HG02678 (cell line): ENCODE data around the gene UQCC2.

ENCODE experiments used
- ATAC-seq: cut with Tn5 transposase; IDR thresholded peaks from one replicate; pipeline ENCODE4 v1.9.1; 2021; ENCODE audit warnings: mild to moderate bottlenecking, moderate library complexity; ENCODE audit not compliant: unreplicated experiment

UQCC2 gene

GRCh38 chr6:33711140-33712129, at the start of gene UQCC2:
Gene UQCC2 (minus strand): TSS chr6:33711700. CDS start chr6:33711686, 14 bp downstream.
- ATAC-seq: peak; percentile 88

DNA sequence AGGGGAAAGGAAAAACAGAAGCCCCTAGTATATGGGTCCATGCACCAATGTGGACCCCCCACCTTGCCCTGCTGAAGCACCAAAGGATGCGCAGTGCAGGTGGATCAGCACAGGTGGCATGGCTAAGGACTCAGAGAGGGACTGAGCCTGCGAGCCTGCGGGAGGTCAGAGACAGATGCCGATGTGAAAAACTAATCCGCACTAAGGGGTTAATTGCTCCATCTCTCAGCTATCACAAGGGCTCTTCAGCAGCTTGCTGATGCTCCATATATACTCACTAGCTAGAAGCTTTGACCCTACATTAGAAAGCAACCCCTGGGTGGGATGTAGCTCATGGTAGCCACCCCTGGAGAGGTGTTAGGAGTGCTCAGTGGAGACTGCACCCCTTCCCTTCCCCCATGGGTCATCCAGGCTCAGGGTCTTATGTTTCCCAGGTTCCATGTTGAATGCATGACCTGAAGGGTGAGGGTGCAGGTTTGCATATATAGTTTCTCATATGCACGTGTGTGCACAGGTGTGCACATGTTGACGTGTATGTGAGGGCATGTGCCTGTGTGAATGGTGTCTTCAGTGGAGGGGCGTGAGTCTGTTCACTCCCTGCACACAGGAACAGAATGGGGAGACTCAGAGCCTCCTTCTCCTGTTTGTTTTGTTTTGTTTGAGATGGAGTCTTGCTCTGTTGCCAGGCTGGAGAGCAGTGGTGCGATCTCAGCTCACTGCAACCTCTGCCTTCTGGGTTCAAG, 48.6 kb upstream of the UQCC2 start:
- no peak for ATAC-seq

DNA sequence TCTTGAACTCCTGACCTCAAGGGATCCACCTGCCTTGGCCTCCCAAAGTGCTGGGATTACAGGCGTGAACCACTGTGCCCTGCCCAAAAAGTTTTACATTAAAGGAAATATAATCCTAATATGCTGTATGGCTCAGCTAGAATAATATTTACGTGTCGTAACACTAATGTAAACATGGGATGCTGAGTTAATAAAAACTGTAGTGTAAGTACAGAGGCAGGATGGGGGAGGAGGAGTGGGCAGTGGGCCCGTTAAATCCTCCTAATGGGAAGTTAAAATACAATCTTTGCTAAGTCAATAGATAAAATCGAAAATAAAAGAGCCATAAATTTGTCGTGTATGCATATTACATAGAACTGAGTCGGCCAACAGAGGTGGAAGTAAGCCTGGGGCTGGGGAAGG, 47.3 kb upstream of the UQCC2 start:
- no peak for ATAC-seq

GRCh38 chr6:33757906-33758305, 46.4 kb upstream of the UQCC2 start:
- no peak for ATAC-seq

DNA sequence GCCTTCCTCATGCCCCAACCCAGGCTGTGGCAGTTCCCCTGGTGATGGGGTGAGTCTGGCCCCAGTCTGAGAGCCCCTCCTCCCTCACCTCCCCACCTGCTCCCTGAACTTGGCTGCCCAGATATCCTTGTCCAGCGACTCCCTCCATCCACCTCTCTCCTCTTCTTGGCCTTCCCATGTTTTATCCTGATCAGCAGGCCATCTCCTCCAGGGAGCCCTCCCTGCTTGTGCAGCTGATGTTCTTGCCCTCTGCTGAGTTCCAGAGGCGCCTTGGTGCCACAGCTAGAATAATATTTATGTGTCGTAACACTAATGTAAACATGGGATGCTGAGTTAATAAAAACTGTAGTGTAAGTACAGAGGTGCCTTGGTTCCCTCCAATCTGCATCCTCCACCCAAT, 45.6 kb upstream of the UQCC2 start:
- no peak for ATAC-seq

- ATAC-seq: no peak
These were observed 44.9 kb upstream of the UQCC2 start for GRCh38 chr6:33756211-33756954.

GRCh38 chr6:33755070-33755869, 43.8 kb upstream of the UQCC2 start:
- ATAC-seq: no peak

DNA sequence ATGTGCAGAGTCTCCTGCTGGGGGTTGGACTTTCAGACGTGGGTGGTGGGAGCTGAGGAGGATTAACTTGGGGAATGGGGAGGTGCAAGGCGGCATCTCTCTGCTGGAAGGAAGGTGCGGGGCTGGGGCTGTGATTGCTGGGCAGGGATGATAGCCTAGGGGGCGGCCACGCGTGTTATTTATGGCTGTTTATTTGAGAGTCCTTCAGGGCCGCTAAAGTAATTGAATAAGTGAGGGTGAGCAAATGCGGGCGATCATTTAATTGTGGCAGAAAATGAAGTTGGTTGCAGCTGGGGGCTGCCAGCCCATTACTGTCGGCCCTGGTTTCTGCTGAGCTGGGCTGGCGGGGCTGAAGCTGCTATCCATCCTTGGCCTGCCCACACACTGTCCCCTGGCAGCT, 42.7 kb upstream of the UQCC2 start:
- ATAC-seq: no peak

DNA sequence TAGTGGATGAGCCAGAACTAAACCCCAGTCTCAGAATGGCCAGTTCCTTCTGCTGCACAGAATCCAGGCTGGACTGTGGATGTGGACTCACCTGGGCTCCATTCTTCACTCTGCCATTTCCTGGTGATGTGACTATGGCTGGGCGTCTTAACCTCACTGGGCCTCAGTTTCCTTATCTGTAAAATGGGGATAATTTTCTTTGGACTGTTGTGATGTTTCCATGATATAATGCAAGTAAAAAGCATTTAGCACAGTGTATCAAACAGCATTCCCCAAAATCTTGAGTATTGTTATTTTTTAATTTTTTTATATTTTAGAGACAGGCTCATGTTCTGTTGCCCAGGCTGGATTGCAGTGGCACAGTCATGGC, 41.1 kb upstream of the UQCC2 start:
- ATAC-seq: no peak

- ATAC-seq: no peak
These were observed 40.5 kb upstream of the UQCC2 start for GRCh38 chr6:33751771-33752645.

GRCh38 chr6:33750244-33750991, 38.9 kb upstream of the UQCC2 start:
- no peak for ATAC-seq

DNA sequence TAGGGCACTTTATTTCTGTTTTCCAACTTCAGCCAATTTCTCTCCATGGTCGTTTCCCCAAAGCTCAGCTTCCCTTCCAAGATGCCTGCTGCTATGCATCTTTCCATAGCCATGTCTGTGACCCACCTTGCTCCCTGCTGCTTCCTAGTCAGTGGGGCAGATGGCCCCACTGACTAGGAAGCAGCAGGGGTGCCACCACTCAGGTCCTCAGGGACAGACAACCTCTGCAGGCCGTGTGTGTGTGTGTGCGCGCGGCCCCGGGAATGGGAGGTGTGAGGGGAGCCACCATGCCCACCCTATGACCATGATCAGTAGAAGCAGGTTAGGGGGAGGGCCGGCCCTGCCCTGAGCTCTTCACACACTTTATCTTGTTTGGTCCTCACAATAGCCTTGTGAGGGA, 37.9 kb upstream of the UQCC2 start:
- ATAC-seq: no peak

- no peak for ATAC-seq
These were observed 37.3 kb upstream of the UQCC2 start for GRCh38 chr6:33748841-33749240.

GRCh38 chr6:33747823-33748222, 36.3 kb upstream of the UQCC2 start:
- no peak for ATAC-seq

GRCh38 chr6:33746651-33747100, 35.2 kb upstream of the UQCC2 start, which contains the start of gene IP6K3:
Gene IP6K3 (minus strand): TSS chr6:33746905. CDS start chr6:33735476, 11,429 bp downstream.
- ATAC-seq: no peak

DNA sequence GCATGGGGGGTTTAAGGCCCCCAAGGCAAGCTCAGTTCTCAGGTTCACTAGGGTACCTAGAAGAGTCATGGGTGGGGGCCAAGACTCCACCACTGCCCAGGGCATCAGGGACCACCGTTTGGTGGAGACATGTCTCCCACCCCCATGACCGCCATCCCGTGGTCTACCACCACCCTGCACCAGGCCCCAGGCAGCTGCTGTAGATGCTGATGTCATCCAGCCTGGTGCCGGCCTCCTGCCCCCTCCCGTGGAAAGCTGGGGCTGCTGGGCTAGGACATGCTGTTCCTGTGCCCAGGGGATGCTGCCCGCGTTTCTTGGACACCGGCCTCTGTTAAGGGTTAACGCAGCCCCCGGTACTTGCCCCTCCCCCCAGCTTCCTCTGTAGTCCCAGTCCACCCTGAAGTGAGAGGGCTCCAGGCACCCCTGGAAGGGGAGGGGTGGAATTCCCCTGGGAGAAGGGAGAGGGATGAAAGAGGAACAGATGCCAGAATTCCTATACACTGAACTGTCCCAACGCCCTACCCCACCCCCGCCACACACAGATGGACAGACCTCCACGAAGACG, 34.6 kb upstream of the UQCC2 start:
- ATAC-seq: no peak

- no peak for ATAC-seq
These were observed 34.0 kb upstream of the UQCC2 start for GRCh38 chr6:33745548-33745947.

- no peak for ATAC-seq
These were observed 33.5 kb upstream of the UQCC2 start for GRCh38 chr6:33744895-33745546.
